HCT116 (cell line): ENCODE data around the gene LXN. TPM values are rescaled to one million over a fixed set of nuclear protein-coding genes. Genes with fewer than 3 reads are reported as not detected.

ENCODE experiments used
- ATAC-seq: fragments of 200-7000 bp; cut with Tn5 transposase; 2 replicates; pipeline ENCODE4 v1.9.1; 2020; ENCODE audit warnings: mild to moderate bottlenecking, moderate library complexity
- BruUV-seq: library from RNA; stranded (reverse); fragments of 400-500 nt; replicated peaks from 2 replicates; lab custom pipeline; 2021; lab: Mats Ljungman, UMichigan
- CTCF ChIA-PET: fragments of 300-600 bp; sonication (Branson Sonifier 250); formaldehyde crosslinking; loops from one replicate; lab custom pipeline; 2021; ENCODE audit warnings: antibody characterized with exemption; lab: Charles Lee
- POLR2A ChIA-PET: fragments of 300-600, 350-600 bp; sonication (Branson Sonifier 250); formaldehyde crosslinking; loops from one replicate; lab custom pipeline; 2021; ENCODE audit warnings: antibody characterized with exemption; lab: Charles Lee
- RAD21 ChIA-PET, 2 experiments: fragments of 300-600 bp; sonication (Branson Sonifier 250); formaldehyde crosslinking; loops; one replicate each; lab custom pipeline; 2023; ENCODE audit warnings: low total read pairs in 2 of 2; ENCODE audit not compliant: uncharacterized antibody in 2 of 2, unreplicated experiment in 2 of 2, low non-redundant PET in 1 of 2; lab: Charles Lee
- DNase-seq: peaks from one replicate; pipeline ENCODE4 v3.0.0-alpha.2; 2010; ENCODE audit warnings: low read depth, low spot score
- H2AFZ ChIP-seq: fragments of 200-600 bp; shearing (Covaris generic), sonication (generic); 2 replicates; pipeline ENCODE4 v1.6.1; 2017; ENCODE audit warnings: low read depth, mixed run types, mixed read lengths, antibody characterized with exemption, low read length; ENCODE audit not compliant: poor library complexity, severe bottlenecking
- H3K27ac ChIP-seq: 2 replicates; pipeline ENCODE4 v1.5.1; 2012; ENCODE audit warnings: low read depth, low read length
- H3K27me3 ChIP-seq: fragments of 200-600 bp; sonication (generic); 2 replicates; pipeline ENCODE4 v1.6.1; 2016; ENCODE audit warnings: mixed run types, low read length, mixed read lengths; ENCODE audit not compliant: insufficient read depth
- H3K36me3 ChIP-seq, 2 experiments: fragments of 200-500 bp in 1 of 2; fragments of 200-600 bp in 1 of 2; sonication (Bioruptor generic) in 1 of 2; sonication (generic) in 1 of 2; 2 replicates each; pipeline versions ENCODE4 v1.5.1 to v1.6.1; 2014 to 2016; ENCODE audit warnings: low read length in 2 of 2, inconsistent platforms in 1 of 2, mixed read lengths in 1 of 2, mixed run types in 1 of 2; ENCODE audit not compliant: insufficient read depth in 2 of 2, control insufficient read depth in 1 of 2
- H3K4me1 ChIP-seq, 2 experiments: fragments of 200-600 bp in 1 of 2; sonication (generic) in 1 of 2; 2 replicates each; pipeline versions ENCODE4 v1.5.1 to v1.6.1; 2012 to 2017; ENCODE audit warnings: low read length in 2 of 2, inconsistent platforms in 1 of 2, mild to moderate bottlenecking in 1 of 2, mixed read lengths in 1 of 2, mixed run types in 1 of 2, moderate library complexity in 1 of 2; ENCODE audit not compliant: insufficient read depth in 2 of 2, control insufficient read depth in 1 of 2
- H3K4me2 ChIP-seq: fragments of 200-600 bp; sonication (generic); 2 replicates; pipeline ENCODE4 v1.6.1; 2017; ENCODE audit warnings: mixed run types, low read length, mixed read lengths
- H3K4me3 ChIP-seq, 2 experiments: fragments of 200-600 bp in 1 of 2; sonication (generic) in 1 of 2; replicated peaks in 1 of 2; 2 replicates each; pipeline ENCODE4 v1.5.1; 2011 to 2016; ENCODE audit warnings: low read length in 2 of 2, control low read depth in 1 of 2, low read depth in 1 of 2, mild to moderate bottlenecking in 1 of 2, mixed read lengths in 1 of 2, mixed run types in 1 of 2
- H3K79me2 ChIP-seq: fragments of 200-600 bp; sonication (generic); 2 replicates; pipeline ENCODE4 v1.6.1; 2017; ENCODE audit warnings: mild to moderate bottlenecking, mixed run types, low read length, moderate library complexity, mixed read lengths; ENCODE audit not compliant: insufficient read depth
- H3K9ac ChIP-seq: fragments of 200-600 bp; sonication (generic); 2 replicates; pipeline ENCODE4 v1.6.1; 2016; ENCODE audit warnings: low read length, mixed read lengths
- H3K9me2 ChIP-seq: fragments of 200-600 bp; sonication (generic), shearing (Covaris generic); 2 replicates; pipeline ENCODE4 v1.6.1; 2017; ENCODE audit warnings: mixed run types, mild to moderate bottlenecking, moderate library complexity; ENCODE audit not compliant: insufficient read depth
- H3K9me3 ChIP-seq, 2 experiments: fragments of 200-500 bp in 1 of 2; fragments of 200-600 bp in 1 of 2; sonication (Bioruptor generic) in 1 of 2; sonication (generic) in 1 of 2; 2 replicates each; pipeline ENCODE4 v1.6.1; 2014 to 2017; ENCODE audit warnings: low read length in 2 of 2, mixed read lengths in 2 of 2, inconsistent platforms in 1 of 2, low read depth in 1 of 2, mild to moderate bottlenecking in 1 of 2, mixed run types in 1 of 2, moderate library complexity in 1 of 2; ENCODE audit not compliant: control insufficient read depth in 1 of 2, insufficient read depth in 1 of 2
- H4K20me1 ChIP-seq: fragments of 200-600 bp; sonication (generic), shearing (Covaris generic); 2 replicates; pipeline ENCODE4 v1.6.1; 2017; ENCODE audit warnings: mixed run types, mild to moderate bottlenecking, moderate library complexity; ENCODE audit not compliant: insufficient read depth
- ATF3 ChIP-seq: IDR thresholded peaks from 2 replicates; pipeline ENCODE4 v1.6.1; 2012
- CBX3 ChIP-seq: IDR thresholded peaks from 2 replicates; pipeline ENCODE4 v1.6.1; 2012; ENCODE audit warnings: low read depth
- CEBPB ChIP-seq: IDR thresholded peaks from 2 replicates; pipeline ENCODE4 v1.6.1; 2012; ENCODE audit warnings: low read depth
- ELF1 ChIP-seq: IDR thresholded peaks from 2 replicates; pipeline ENCODE4 v1.6.1; 2012; ENCODE audit warnings: low read depth, borderline replicate concordance
- EZH2 ChIP-seq: fragments of 200-600 bp; sonication (generic); IDR thresholded peaks from 2 replicates; pipeline ENCODE4 v1.6.1; 2017; ENCODE audit warnings: antibody characterized with exemption, mixed run types
- EZH2phosphoT487 ChIP-seq: fragments of 200-600 bp; IDR thresholded peaks from 2 replicates; pipeline ENCODE4 v1.6.1; 2018; ENCODE audit warnings: antibody characterized with exemption, borderline replicate concordance
- MAX ChIP-seq: IDR thresholded peaks from 2 replicates; pipeline ENCODE4 v1.6.1; 2012
- POLR2A ChIP-seq: IDR thresholded peaks from 2 replicates; pipeline ENCODE4 v1.7.0; 2011; ENCODE audit warnings: borderline replicate concordance; ENCODE audit not compliant: insufficient read depth, insufficient read length; ENCODE audit errors: extremely low read depth
- POLR2AphosphoS5 ChIP-seq: IDR thresholded peaks from 2 replicates; pipeline ENCODE4 v1.6.1; 2011; ENCODE audit warnings: mild to moderate bottlenecking, low read depth, low read length, moderate library complexity
- RAD21 ChIP-seq: IDR thresholded peaks from 2 replicates; pipeline ENCODE4 v1.6.1; 2012; ENCODE audit warnings: low read depth, mild to moderate bottlenecking
- REST ChIP-seq: IDR thresholded peaks from 2 replicates; pipeline ENCODE4 v1.6.1; 2012; ENCODE audit warnings: low read depth
- ZBTB33 ChIP-seq: IDR thresholded peaks from 2 replicates; pipeline ENCODE4 v1.6.1; 2011; ENCODE audit warnings: mild to moderate bottlenecking, low read length, moderate library complexity; ENCODE audit not compliant: insufficient replicate concordance; ENCODE audit errors: extremely low read depth
- ZFX ChIP-seq: fragments of 450-650 bp; IDR thresholded peaks from 2 replicates; pipeline ENCODE4 v1.6.1; 2017
- intact Hi-C: fragments of 100-400 bp; cut with micrococcal nuclease; formaldehyde crosslinking; loops from 2 replicates; pipeline ENCODE4 v1.10.0; 2022
- total RNA-seq: library from RNA; stranded (reverse); gene quantifications from one replicate; pipeline ENCODE4 v1.2.1, GENCODE V29; 2021; ENCODE audit not compliant: unreplicated experiment

The LXN gene
- total RNA-seq, 1 experiment from 2014 or later: not detected

- ATAC-seq: no peak
- ChIA-PET POLR2A (no interaction called here), CTCF (interaction anchor here (0.9 to 2.5 kb wide), 4 partner anchors 16 to 131 kb away, joined by 4 to 38 read pairs (median 16); partner anchors contain the start of gene GFM1), RAD21 (no interaction called here)
- no peak overlapping the region for H3K4me2 ChIP-seq
- BruUV-seq: no TSS peak
- no peaks in the 10 kb centered on the region for H4K20me1 ChIP-seq
- H3K4me1 ChIP-seq: no peaks in the 10 kb centered on the region
- peaks cover 16% of the 10 kb centered on the region for H3K79me2 ChIP-seq
- TF ChIP-seq ZFX: no peak
- no peak for TF ChIP-seq POLR2AphosphoS5
- no peak for TF ChIP-seq CBX3
- no peak for TF ChIP-seq ELF1
- no peak for TF ChIP-seq EZH2phosphoT487
- TF ChIP-seq ZBTB33: no peak
- TF ChIP-seq POLR2A: no peak
- TF ChIP-seq REST: no peak
- TF ChIP-seq CEBPB: no peak
- no peak for TF ChIP-seq RAD21
- TF ChIP-seq EZH2: no peak
- no peak for TF ChIP-seq ATF3
- TF ChIP-seq MAX: no peak
- no peak overlapping the region for H3K9ac ChIP-seq
- no peaks in the 10 kb centered on the region for H3K9me3 ChIP-seq
- H3K9me2 ChIP-seq: no peaks in the 10 kb centered on the region
- H3K27ac ChIP-seq: no peak overlapping the region
- H3K27me3 ChIP-seq: no peaks in the 10 kb centered on the region
- intact Hi-C loops: no loop called here
- H3K4me3 ChIP-seq: no peak overlapping the region
- H2AFZ ChIP-seq: no peak overlapping the region
- no peak for DNase-seq
- peaks cover 26 to 37% of the 10 kb centered on the region in 2 experiments; a peak in 3 of 4 replicates for H3K36me3 ChIP-seq
Observed at GRCh38 chr3:158660711-158661110, 11.7 kb downstream of the LXN start.
